Trophoblast cell (in vitro differentiated cells and primary cell): Measurements from ENCODE around the gene GSAP.

Source experiments
- DNase-seq, 2 donors: peaks; one replicate each; pipeline ENCODE4 v3.0.0-alpha.2; 2016
- H2AFZ ChIP-seq: 2 replicates; pipeline ENCODE4 v1.6.1; 2013; ENCODE audit warnings: low read length, moderate library complexity, mild to moderate bottlenecking; ENCODE audit not compliant: insufficient read depth, poor library complexity
- H2AK5ac ChIP-seq: 2 replicates; pipeline ENCODE4 v1.6.1; 2013; ENCODE audit warnings: mild to moderate bottlenecking, low read length
- H2BK120ac ChIP-seq: 2 replicates; pipeline ENCODE4 v1.6.1; 2013; ENCODE audit warnings: low read length, mild to moderate bottlenecking, moderate library complexity; ENCODE audit not compliant: insufficient read depth, poor library complexity
- H2BK12ac ChIP-seq: 2 replicates; pipeline ENCODE4 v1.6.1; 2013; ENCODE audit warnings: mild to moderate bottlenecking, low read length, moderate library complexity
- H2BK5ac ChIP-seq: 2 replicates; pipeline ENCODE4 v1.6.1; 2013; ENCODE audit warnings: low read length, low read depth, moderate library complexity, mild to moderate bottlenecking; ENCODE audit not compliant: poor library complexity
- H3K14ac ChIP-seq: 2 replicates; pipeline ENCODE4 v1.6.1; 2013; ENCODE audit warnings: mild to moderate bottlenecking, low read length
- H3K18ac ChIP-seq: 2 replicates; pipeline ENCODE4 v1.6.1; 2013; ENCODE audit warnings: mild to moderate bottlenecking, low read length
- H3K23ac ChIP-seq: 2 replicates; pipeline ENCODE4 v1.6.1; 2013; ENCODE audit warnings: low read length
- H3K27ac ChIP-seq: 2 replicates; pipeline ENCODE4 v1.5.1; 2013; ENCODE audit warnings: low read depth, mild to moderate bottlenecking, inconsistent platforms, low read length, moderate library complexity
- H3K27me3 ChIP-seq: 2 replicates; pipeline ENCODE4 v1.6.1; 2013; ENCODE audit warnings: inconsistent platforms, mild to moderate bottlenecking, low read length, moderate library complexity; ENCODE audit not compliant: insufficient read depth
- H3K36me3 ChIP-seq, 2 experiments: 1 replicate in 1 of 2; 2 replicates in 1 of 2; pipeline ENCODE4 v1.6.1; 2013; ENCODE audit warnings: low read length in 2 of 2, mild to moderate bottlenecking in 2 of 2, moderate library complexity in 1 of 2; ENCODE audit not compliant: insufficient read depth in 2 of 2, control insufficient read depth in 1 of 2
- H3K4ac ChIP-seq: 2 replicates; pipeline ENCODE4 v1.6.1; 2013; ENCODE audit warnings: low read depth, mild to moderate bottlenecking, low read length, moderate library complexity
- H3K4me1 ChIP-seq, 2 experiments: 1 replicate in 1 of 2; 2 replicates in 1 of 2; pipeline ENCODE4 v1.6.1; 2013; ENCODE audit warnings: low read length in 2 of 2, mild to moderate bottlenecking in 2 of 2, moderate library complexity in 1 of 2; ENCODE audit not compliant: insufficient read depth in 2 of 2, control insufficient read depth in 1 of 2
- H3K4me2 ChIP-seq: 2 replicates; pipeline ENCODE4 v1.6.1; 2013; ENCODE audit warnings: inconsistent platforms, mild to moderate bottlenecking, low read length, moderate library complexity
- H3K4me3 ChIP-seq: 2 replicates; pipeline ENCODE4 v1.5.1; 2013; ENCODE audit warnings: mild to moderate bottlenecking, low read depth, low read length, inconsistent platforms
- H3K79me1 ChIP-seq: one replicate; pipeline ENCODE4 v1.6.1; 2013; ENCODE audit warnings: low read length
- H3K79me2 ChIP-seq: 2 replicates; pipeline ENCODE4 v1.6.1; 2013; ENCODE audit warnings: low read length, mild to moderate bottlenecking; ENCODE audit not compliant: control insufficient read depth, insufficient read depth, poor library complexity
- H3K9ac ChIP-seq: 2 replicates; pipeline ENCODE4 v1.6.1; 2013; ENCODE audit warnings: mild to moderate bottlenecking, low read length
- H3K9me3 ChIP-seq: 2 replicates; pipeline ENCODE4 v1.6.1; 2013; ENCODE audit warnings: low read depth, mild to moderate bottlenecking, control low read depth, inconsistent platforms, low read length; ENCODE audit not compliant: insufficient read depth
- H4K12ac ChIP-seq: 2 replicates; pipeline ENCODE4 v1.6.1; 2013; ENCODE audit warnings: low read depth, mild to moderate bottlenecking, low read length, moderate library complexity
- H4K8ac ChIP-seq: 2 replicates; pipeline ENCODE4 v1.6.1; 2013; ENCODE audit warnings: low read depth, mild to moderate bottlenecking, low read length, moderate library complexity
- H4K91ac ChIP-seq: one replicate; pipeline ENCODE4 v1.6.1; 2013; ENCODE audit warnings: low read depth, mild to moderate bottlenecking, low read length, moderate library complexity
- WGBS: extraction: QIAGEN DNeasy Blood & Tissue Kit; methylation state at CpG from one replicate; pipeline ENCODE4 v1.1.7; 2013; ENCODE audit warnings: missing lambda C conversion rate; ENCODE audit not compliant: insufficient read length, insufficient coverage; ENCODE audit errors: extremely low coverage; 5-methylcytosine and 5-hydroxymethylcytosine counted together

GSAP gene

GRCh38 chr7:77284005-77284404 is 132.1 kb downstream of the GSAP start:
- Histone ChIP-seq H3K79me1 (no peaks in the 10 kb centered on the region), H3K14ac (no peak overlapping the region), H3K4me2 (no peak overlapping the region), H3K4me3 (no peak overlapping the region), H3K23ac (no peak overlapping the region), H2BK5ac (no peak overlapping the region), H2BK12ac (no peak overlapping the region), H3K18ac (no peak overlapping the region), H3K4ac (no peak overlapping the region), H4K12ac (no peak overlapping the region), H2AK5ac (no peak overlapping the region), H2AFZ (no peak overlapping the region), H3K9ac (no peak overlapping the region), H3K27me3 (no peaks in the 10 kb centered on the region), H3K27ac (no peak overlapping the region), H3K36me3 (no peaks in the 10 kb centered on the region), H3K79me2 (no peaks in the 10 kb centered on the region), H2BK120ac (no peak overlapping the region), H4K8ac (no peak overlapping the region), H4K91ac (no peak overlapping the region), H3K4me1 (no peaks in the 10 kb centered on the region), H3K9me3 (no peaks in the 10 kb centered on the region)
- no CpG with 5 or more reads among the region's 4 CpGs for WGBS
- no peak for DNase-seq

GRCh38 chr7:77282897-77283296 is 133.3 kb downstream of the GSAP start:
- Histone ChIP-seq H2AK5ac (no peak overlapping the region), H4K12ac (no peak overlapping the region), H3K23ac (no peak overlapping the region), H2BK12ac (no peak overlapping the region), H3K9me3 (no peaks in the 10 kb centered on the region), H3K27ac (no peak overlapping the region), H3K79me2 (no peaks in the 10 kb centered on the region), H2BK120ac (no peak overlapping the region), H3K27me3 (no peaks in the 10 kb centered on the region), H3K36me3 (no peaks in the 10 kb centered on the region), H2AFZ (no peak overlapping the region), H3K4ac (no peak overlapping the region), H3K4me3 (no peak overlapping the region), H4K91ac (no peak overlapping the region), H2BK5ac (no peak overlapping the region), H3K4me2 (no peak overlapping the region), H3K4me1 (no peaks in the 10 kb centered on the region), H4K8ac (no peak overlapping the region), H3K18ac (no peak overlapping the region), H3K79me1 (no peaks in the 10 kb centered on the region), H3K14ac (no peak overlapping the region), H3K9ac (no peak overlapping the region)
- WGBS, result no CpG with 5 or more reads among the region's 1 CpG
- DNase-seq, result peak; percentile 62 to 89

GRCh38 chr7:77281780-77282478 is 134.2 kb downstream of the GSAP start:
- Histone ChIP-seq H3K9ac (no peak overlapping the region), H3K4me3 (no peak overlapping the region), H4K91ac (no peak overlapping the region), H3K23ac (no peak overlapping the region), H4K8ac (no peak overlapping the region), H2BK12ac (no peak overlapping the region), H3K14ac (no peak overlapping the region), H3K4me1 (no peaks in the 10 kb centered on the region), H3K18ac (no peak overlapping the region), H2AK5ac (no peak overlapping the region), H3K36me3 (no peaks in the 10 kb centered on the region), H3K27ac (no peak overlapping the region), H2AFZ (no peak overlapping the region), H3K79me2 (no peaks in the 10 kb centered on the region), H4K12ac (no peak overlapping the region), H3K27me3 (no peaks in the 10 kb centered on the region), H2BK5ac (no peak overlapping the region), H3K4ac (no peak overlapping the region), H2BK120ac (no peak overlapping the region), H3K9me3 (no peaks in the 10 kb centered on the region), H3K4me2 (no peak overlapping the region), H3K79me1 (no peaks in the 10 kb centered on the region)
- WGBS, result no CpG with 5 or more reads among the region's 3 CpGs
- DNase-seq, result no peak

- Histone ChIP-seq H4K8ac (no peak overlapping the region), H3K4me3 (no peak overlapping the region), H3K79me1 (no peaks in the 10 kb centered on the region), H3K18ac (no peak overlapping the region), H4K91ac (no peak overlapping the region), H3K4me2 (no peak overlapping the region), H2AFZ (no peak overlapping the region), H3K23ac (no peak overlapping the region), H3K79me2 (no peaks in the 10 kb centered on the region), H3K4ac (no peak overlapping the region), H3K36me3 (no peaks in the 10 kb centered on the region), H3K14ac (no peak overlapping the region), H2BK12ac (no peak overlapping the region), H3K9me3 (no peaks in the 10 kb centered on the region), H2BK120ac (no peak overlapping the region), H2BK5ac (no peak overlapping the region), H3K9ac (no peak overlapping the region), H3K27me3 (no peaks in the 10 kb centered on the region), H3K27ac (no peak overlapping the region), H2AK5ac (no peak overlapping the region), H3K4me1 (no peaks in the 10 kb centered on the region), H4K12ac (no peak overlapping the region)
- WGBS, result no CpG with 5 or more reads among the region's 4 CpGs
- no peak for DNase-seq
These were observed 140.0 kb downstream of the GSAP start for GRCh38 chr7:77276120-77276519.
